SKM-1 (cell line): ENCODE results near the gene FOXL3.

Experiments used
- DNase-seq: peaks from one replicate; lab custom pipeline; 2025; ENCODE audit not compliant: unreplicated experiment; lab: John Stamatoyannopoulos, UW

The FOXL3 gene

GRCh38 chr7:318878-319661 lies 29.1 kb downstream of the FOXL3 start:
- no peak for DNase-seq

GRCh38 chr7:320297-320696 lies 30.3 kb downstream of the FOXL3 start:
- no peak for DNase-seq

GRCh38 chr7:322111-322671 lies 32.2 kb downstream of the FOXL3 start:
- DNase-seq = no peak

- DNase-seq = no peak
These were observed 32.7 kb downstream of the FOXL3 start for GRCh38 chr7:322708-323111.

GRCh38 chr7:323410-323809 lies 33.4 kb downstream of the FOXL3 start:
- no peak for DNase-seq

GRCh38 chr7:324011-324410 lies 34.0 kb downstream of the FOXL3 start:
- no peak for DNase-seq

GRCh38 chr7:325051-325798 lies 35.3 kb downstream of the FOXL3 start:
- DNase-seq = no peak

GRCh38 chr7:325811-326210 lies 35.8 kb downstream of the FOXL3 start:
- no peak for DNase-seq

- DNase-seq = no peak
These were observed 36.3 kb downstream of the FOXL3 start for GRCh38 chr7:326273-326672.

- no peak for DNase-seq
These were observed 36.9 kb downstream of the FOXL3 start for GRCh38 chr7:326809-327232.

GRCh38 chr7:327233-327931 lies 37.4 kb downstream of the FOXL3 start:
- no peak for DNase-seq

- DNase-seq = no peak
These were observed 38.2 kb downstream of the FOXL3 start for GRCh38 chr7:327991-328702.

- no peak for DNase-seq
These were observed 39.8 kb downstream of the FOXL3 start for GRCh38 chr7:329691-330281.

GRCh38 chr7:330511-331230 lies 40.7 kb downstream of the FOXL3 start:
- DNase-seq = no peak

GRCh38 chr7:332020-332517 lies 42.1 kb downstream of the FOXL3 start:
- DNase-seq = no peak

GRCh38 chr7:332646-333392 lies 42.8 kb downstream of the FOXL3 start:
- DNase-seq = peak; percentile 13

GRCh38 chr7:333393-333764 lies 43.4 kb downstream of the FOXL3 start:
- DNase-seq = no peak

- no peak for DNase-seq
These were observed 44.8 kb downstream of the FOXL3 start for GRCh38 chr7:334618-335357.
